Measurements from ENCODE around the gene ZSCAN2. TPM values are rescaled to one million over a fixed set of nuclear protein-coding genes. Genes with fewer than 3 reads are reported as not detected.

ZSCAN2 gene
- total RNA-seq, 1 experiment from 2014 or later: 9.7 TPM

GRCh38 chr15:84594617-84595290, 6.1 kb upstream of the ZSCAN2 start:
- no peaks in the 10 kb centered on the region for H3K36me3 ChIP-seq (ENCODE audit: low read depth)
- intact Hi-C loops (cut with micrococcal nuclease; ENCODE audit: unreplicated experiment): no loop called here
- H3K27me3 ChIP-seq (ENCODE audit: insufficient read depth, low read depth): no peaks in the 10 kb centered on the region
- TF ChIP-seq EZH2 (IDR thresholded peaks at IDR 0.05; ENCODE audit: low read depth): no peak
- TF ChIP-seq CTCF (conservative IDR thresholded peaks at IDR 0.05): no peak
- H3K4me2 ChIP-seq: no peak overlapping the region
- no peak for DNase-seq
- H3K4me1 ChIP-seq (replicated peaks; ENCODE audit: insufficient read depth): no peaks in the 10 kb centered on the region
- H3K79me2 ChIP-seq (ENCODE audit: low read depth): no peaks in the 10 kb centered on the region
- no TSS peak for BruUV-seq (replicated peaks)
- H3F3A ChIP-seq (ENCODE audit: insufficient read depth, low read depth): peaks cover 7% of the 10 kb centered on the region; the same call in 1 of the 2 replicates
- no peak overlapping the region for H2AFZ ChIP-seq
- no peaks in the 10 kb centered on the region; the same call in 1 of the 2 replicates for H3K9me3 ChIP-seq (ENCODE audit: insufficient read depth, low read depth)
- H3K27ac ChIP-seq: no peak overlapping the region
- H3K9me2 ChIP-seq (ENCODE audit: insufficient read depth): no peaks in the 10 kb centered on the region
- CTCF ChIA-PET: no interaction called here
- POLR2A ChIA-PET (ENCODE audit: unreplicated experiment): no interaction called here
- no peak overlapping the region for H3K4me3 ChIP-seq
- no peaks in the 10 kb centered on the region for H4K20me1 ChIP-seq (ENCODE audit: insufficient read depth)

GRCh38 chr15:84595660-84596059, 5.1 kb upstream of the ZSCAN2 start:
- Histone ChIP-seq H3K4me2 (no peak overlapping the region), H3K4me3 (no peak overlapping the region), H3K27me3 (ENCODE audit: insufficient read depth, low read depth) (no peaks in the 10 kb centered on the region), H3K9me3 (ENCODE audit: insufficient read depth, low read depth) (no peaks in the 10 kb centered on the region; the same call in 1 of the 2 replicates), H3K79me2 (ENCODE audit: low read depth) (no peaks in the 10 kb centered on the region), H3K9me2 (ENCODE audit: insufficient read depth) (no peaks in the 10 kb centered on the region), H2AFZ (no peak overlapping the region), H4K20me1 (ENCODE audit: insufficient read depth) (no peaks in the 10 kb centered on the region), H3K4me1 (replicated peaks; ENCODE audit: insufficient read depth) (no peaks in the 10 kb centered on the region), H3K36me3 (ENCODE audit: low read depth) (no peaks in the 10 kb centered on the region), H3F3A (ENCODE audit: insufficient read depth, low read depth) (peaks cover 13% of the 10 kb centered on the region; the same call in 1 of the 2 replicates), H3K27ac (no peak overlapping the region)
- ChIA-PET POLR2A (ENCODE audit: unreplicated experiment) (no interaction called here), CTCF (no interaction called here)
- BruUV-seq (replicated peaks): no TSS peak
- intact Hi-C loops (cut with micrococcal nuclease; ENCODE audit: unreplicated experiment): no loop called here
- no peak for DNase-seq
- TF ChIP-seq EZH2 (IDR thresholded peaks at IDR 0.05; ENCODE audit: low read depth): no peak
- no peak for TF ChIP-seq CTCF (conservative IDR thresholded peaks at IDR 0.05)

- peaks cover 6% of the 10 kb centered on the region for H3K4me1 ChIP-seq (replicated peaks; ENCODE audit: insufficient read depth)
- 0 out of 2 replicates have a peak, but pooled peaks cover 4% of the 10 kb centered on the region for H3K79me2 ChIP-seq (ENCODE audit: low read depth)
- intact Hi-C loops (cut with micrococcal nuclease; ENCODE audit: unreplicated experiment): no loop called here
- H2AFZ ChIP-seq: no peak overlapping the region
- no peak for TF ChIP-seq EZH2 (IDR thresholded peaks at IDR 0.05; ENCODE audit: low read depth)
- no peak for TF ChIP-seq CTCF (conservative IDR thresholded peaks at IDR 0.05)
- H3K9me3 ChIP-seq (ENCODE audit: insufficient read depth, low read depth): no peaks in the 10 kb centered on the region; the same call in 1 of the 2 replicates
- no peaks in the 10 kb centered on the region for H3K27me3 ChIP-seq (ENCODE audit: insufficient read depth, low read depth)
- ChIA-PET POLR2A (ENCODE audit: unreplicated experiment) (no interaction called here), CTCF (no interaction called here)
- no peak overlapping the region for H3K4me2 ChIP-seq
- no peak overlapping the region for H3K4me3 ChIP-seq
- no peak overlapping the region for H3K27ac ChIP-seq
- BruUV-seq (replicated peaks): no TSS peak
- peaks cover 13% of the 10 kb centered on the region; the same call in 1 of the 2 replicates for H3F3A ChIP-seq (ENCODE audit: insufficient read depth, low read depth)
- DNase-seq: no peak
- no peaks in the 10 kb centered on the region for H3K9me2 ChIP-seq (ENCODE audit: insufficient read depth)
- no peaks in the 10 kb centered on the region for H4K20me1 ChIP-seq (ENCODE audit: insufficient read depth)
- H3K36me3 ChIP-seq (ENCODE audit: low read depth): no peaks in the 10 kb centered on the region
Observed at GRCh38 chr15:84597296-84597695, 3.5 kb upstream of the ZSCAN2 start.
